ENCODE data around the gene OR6K3.
"Not testable (repeated sequence)": the region's sequence is repeated elsewhere in the genome, so short reads cannot be mapped to it uniquely, and the experiment has no call there.

The OR6K3 gene

GRCh38 chr1:158720620-158721019 lies at the start of gene OR6K3:
OR6K3 (minus strand) TSS chr1:158720720; CDS start chr1:158718115, 2,605 bp downstream.
- DNase-seq, result no peak

DNA sequence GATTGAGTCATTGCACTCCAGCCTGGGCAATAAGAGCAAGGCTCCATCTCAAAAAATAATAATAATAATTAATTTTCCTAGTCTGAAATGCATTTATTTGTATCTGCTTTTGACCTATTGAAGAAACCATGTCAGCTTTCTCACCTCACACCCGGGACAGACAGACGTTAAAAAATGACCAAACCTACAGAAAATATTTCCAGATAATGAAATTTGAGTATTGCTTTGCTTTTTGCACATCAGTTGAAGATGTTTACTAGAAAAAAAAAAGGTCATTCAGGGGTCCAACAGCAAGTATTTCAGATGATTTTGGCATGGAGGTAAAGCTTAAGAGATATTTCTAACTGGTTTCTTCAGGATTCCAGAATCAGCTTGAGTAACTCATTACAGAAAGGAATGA lies 33.9 kb upstream of the OR6K3 start, which contains the start of gene OR6K6:
Gene OR6K6, plus strand, starts transcription at position 301 of the 400 bp plus-strand sequence. CDS start 168 bp downstream, outside the sequence.
- no peak for DNase-seq

- no peak for DNase-seq
Measured at GRCh38 chr1:158752155-158752712, 31.7 kb upstream of the OR6K3 start.

- no peak for DNase-seq
Measured at GRCh38 chr1:158735848-158736247, 15.3 kb upstream of the OR6K3 start.

DNA sequence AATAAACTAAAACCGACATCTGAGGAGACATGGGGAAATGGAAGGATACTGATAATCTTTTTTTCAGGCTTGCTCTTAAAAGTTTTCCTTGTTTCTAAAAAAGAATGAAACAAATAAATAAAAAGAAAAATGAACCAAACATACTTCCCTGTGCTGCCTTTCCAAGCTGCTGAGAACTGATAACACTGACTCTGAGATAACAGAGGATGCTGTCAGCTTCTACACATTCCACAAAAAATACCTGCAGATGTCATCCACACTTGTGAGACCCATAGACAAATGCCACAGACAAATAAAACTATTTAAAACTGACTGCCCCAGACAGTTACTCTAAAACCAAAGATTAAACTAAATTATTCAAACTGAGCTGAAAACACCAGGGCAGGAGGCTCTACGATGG lies 12.0 kb upstream of the OR6K3 start:
- DNase-seq, result no peak

DNA sequence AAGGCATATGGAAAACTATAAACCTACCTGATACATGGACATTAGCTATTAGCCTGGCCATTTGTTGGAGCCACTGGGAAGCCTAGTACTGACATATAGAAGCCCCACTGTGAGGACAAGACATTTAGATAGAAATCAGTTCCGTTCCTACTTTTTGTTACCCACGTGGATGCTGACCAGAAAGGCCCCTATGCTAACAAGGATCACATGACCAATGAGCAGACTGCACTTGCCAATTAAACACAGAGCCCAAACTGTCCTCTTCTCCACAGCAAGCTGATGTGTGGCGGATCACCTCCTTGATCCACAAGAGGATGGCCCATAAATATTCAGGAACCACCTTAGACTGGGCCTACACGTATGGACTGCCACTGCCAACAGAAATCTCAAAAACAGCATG lies 11.2 kb upstream of the OR6K3 start:
- no peak for DNase-seq

GRCh38 chr1:158730453-158730852 lies 9.9 kb upstream of the OR6K3 start:
- no peak for DNase-seq

GRCh38 chr1:158728510-158729225 lies 8.1 kb upstream of the OR6K3 start:
- DNase-seq, result no peak

GRCh38 chr1:158724442-158724841 lies 3.9 kb upstream of the OR6K3 start:
- DNase-seq, result no peak

DNA sequence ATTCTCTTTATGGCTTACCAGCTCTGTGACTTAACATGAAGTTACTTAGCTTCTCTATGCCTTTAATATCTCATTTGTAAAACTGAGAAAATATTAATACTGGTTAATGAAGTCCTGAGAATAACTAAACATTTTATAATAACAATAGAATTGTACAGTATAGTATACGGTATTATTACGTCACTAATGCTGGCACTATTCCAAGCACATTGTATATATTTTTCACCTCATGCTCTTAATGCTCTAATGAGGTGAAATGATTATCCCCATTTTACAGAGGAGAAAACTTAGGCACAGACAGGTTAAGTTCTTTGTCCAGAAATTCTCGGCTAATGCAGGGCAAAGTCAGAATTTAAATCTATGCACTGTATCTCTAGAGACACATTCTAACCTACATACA lies 856 bp downstream of the OR6K3 start:
- DNase-seq, result no peak

DNA sequence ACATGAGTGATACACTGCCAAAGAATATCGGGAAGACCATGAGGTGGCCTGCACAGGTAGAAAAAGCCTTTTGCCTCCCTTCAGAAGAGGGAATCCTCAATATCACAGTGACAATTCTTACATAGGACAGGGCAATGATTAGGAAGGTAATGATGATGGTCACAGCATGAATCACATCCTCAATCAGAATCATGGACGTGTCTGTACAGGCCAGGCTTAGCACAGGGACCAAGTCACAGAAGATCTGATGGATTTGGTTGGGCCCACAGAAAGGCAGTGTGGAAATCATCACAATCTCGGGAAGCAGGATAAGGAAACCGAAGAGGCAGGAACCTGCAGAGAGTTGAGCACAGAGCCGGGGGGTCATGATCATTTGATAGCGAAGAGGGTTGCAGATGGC lies 3.2 kb downstream of the OR6K3 start:
- no peak for DNase-seq

- no peak for DNase-seq
Measured at GRCh38 chr1:158716335-158716734, 4.2 kb downstream of the OR6K3 start.

GRCh38 chr1:158714754-158715153 lies 5.8 kb downstream of the OR6K3 start:
- DNase-seq, result no peak

DNA sequence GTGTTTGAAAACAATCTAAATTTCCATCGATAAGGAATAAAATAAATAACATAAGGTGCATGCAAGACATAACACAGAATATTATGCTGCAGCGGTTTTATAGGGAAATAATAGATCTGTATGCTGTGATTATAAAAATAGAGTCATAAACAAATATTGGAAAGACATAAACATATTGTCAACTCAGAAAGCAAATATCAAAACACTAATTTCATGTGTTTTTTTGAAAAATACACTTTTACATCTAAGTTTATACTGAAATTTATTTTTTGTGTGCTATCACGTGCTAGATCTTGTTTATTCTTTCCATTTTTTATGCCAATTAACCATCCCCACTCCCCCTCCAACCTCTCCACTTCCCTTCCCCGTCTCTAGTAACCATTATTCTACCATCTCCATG lies 9.4 kb downstream of the OR6K3 start:
- DNase-seq, result no peak

GRCh38 chr1:158706096-158706495 lies 14.4 kb downstream of the OR6K3 start:
- no peak for DNase-seq

DNA sequence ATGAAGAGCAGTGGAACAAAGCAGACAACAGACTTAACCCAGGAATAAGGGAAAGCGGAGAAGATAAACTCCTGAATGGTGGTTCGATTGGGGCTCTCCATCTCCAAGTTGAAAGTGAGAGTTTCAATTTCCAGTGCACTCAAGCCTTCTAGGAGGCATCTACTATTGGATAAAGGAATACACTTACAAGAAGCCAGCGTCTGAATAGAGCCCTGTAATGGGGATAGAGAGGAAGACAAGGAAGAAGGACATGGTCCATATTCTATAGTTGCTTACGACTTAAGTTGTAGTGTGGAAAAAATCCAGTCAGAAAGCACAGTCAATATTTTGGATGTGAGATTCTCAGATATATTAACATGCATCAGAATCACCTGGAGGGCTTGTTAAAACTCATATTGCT lies 20.0 kb downstream of the OR6K3 start, which contains the start of gene OR6K2:
Gene OR6K2, minus strand, starts transcription at position 101 of the 400 bp plus-strand sequence. Its CDS starts 0 bp downstream, at position 101.
- no peak for DNase-seq

DNA sequence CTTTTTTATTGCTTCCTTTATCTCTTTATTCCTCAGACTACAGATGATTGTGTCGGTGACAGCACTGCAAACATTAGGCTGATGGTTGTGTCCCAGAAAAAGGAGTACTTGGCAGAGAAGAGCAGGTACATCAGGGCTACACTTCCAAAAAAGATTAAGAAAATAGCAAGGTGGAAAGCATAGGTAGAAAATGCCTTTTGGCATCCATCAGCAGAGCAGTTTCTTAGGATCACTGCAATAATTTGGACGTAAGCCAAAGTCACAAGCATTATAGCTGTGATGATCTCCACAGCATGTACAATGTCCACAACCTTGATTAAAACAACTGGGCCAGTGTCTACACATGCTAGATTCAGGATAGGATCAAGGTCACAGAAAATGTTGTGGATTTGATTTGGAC lies 25.9 kb downstream of the OR6K3 start:
- no peak for DNase-seq

DNA sequence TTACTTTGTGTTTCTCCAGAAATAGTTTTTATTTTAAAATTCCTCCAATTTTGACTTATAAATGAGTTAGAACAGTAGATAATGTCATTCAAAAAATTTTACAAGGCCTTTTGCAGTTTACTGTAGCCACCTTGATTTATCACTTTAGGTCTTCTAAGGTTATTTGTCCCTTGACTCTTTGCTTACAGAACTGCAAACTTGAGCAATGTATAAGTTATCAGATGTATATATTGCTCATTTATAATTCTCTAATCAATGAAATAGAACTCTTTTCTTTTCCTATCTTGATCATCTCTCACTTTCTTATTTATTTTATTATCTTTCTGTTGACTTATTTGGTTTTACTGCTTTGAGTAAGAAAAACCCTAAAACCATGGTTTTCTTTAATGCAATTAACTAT lies 28.2 kb downstream of the OR6K3 start:
- no peak for DNase-seq

GRCh38 chr1:158691907-158692306 lies 28.6 kb downstream of the OR6K3 start:
- no peak for DNase-seq

- not testable (repeated sequence) for DNase-seq
Measured at GRCh38 chr1:158691149-158691548, 29.4 kb downstream of the OR6K3 start.

DNA sequence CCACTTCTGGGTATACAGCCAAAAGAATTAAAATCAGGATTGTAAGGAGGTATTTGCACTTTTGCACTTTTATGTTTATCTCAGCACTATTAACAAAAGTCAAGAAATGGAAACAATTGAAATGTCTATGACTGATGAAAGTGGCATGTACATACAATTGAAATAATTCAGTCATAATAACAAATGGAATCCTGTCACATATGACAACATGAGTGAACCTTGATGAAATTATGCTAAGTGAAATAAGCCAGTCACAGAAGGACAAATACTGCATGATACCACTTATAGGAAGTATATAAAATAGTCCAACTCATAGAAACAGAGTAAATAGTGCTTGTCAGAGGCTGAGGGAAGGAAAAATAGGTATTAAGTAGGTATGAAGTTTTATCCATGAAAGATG lies 30.6 kb downstream of the OR6K3 start:
- no peak for DNase-seq

DNA sequence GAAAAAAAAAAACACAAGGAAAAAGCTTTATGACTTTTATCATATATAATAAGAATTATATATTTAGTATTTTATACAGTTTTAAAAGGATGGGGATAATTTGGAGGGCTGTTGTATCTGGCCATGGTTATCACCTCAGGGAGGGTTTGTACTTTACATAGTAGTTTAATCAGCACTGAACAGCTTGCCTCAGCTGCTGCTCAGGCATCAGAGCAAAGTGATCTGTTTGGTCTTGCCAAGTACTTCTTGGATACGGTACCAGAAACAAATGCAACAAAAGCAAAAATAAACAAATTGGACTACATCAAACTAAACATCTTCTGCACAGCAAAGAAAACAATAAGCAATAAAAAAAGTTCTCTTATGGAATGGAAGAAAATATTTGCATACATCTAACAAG lies 31.4 kb downstream of the OR6K3 start:
- no peak for DNase-seq

GRCh38 chr1:158688343-158688742 lies 32.2 kb downstream of the OR6K3 start:
- not testable (repeated sequence) for DNase-seq

GRCh38 chr1:158687037-158687436 lies 33.5 kb downstream of the OR6K3 start:
- DNase-seq, result no peak
